Activated T-helper 1 cell treated with anti-CD3 and anti-CD28 coated beads, Interleukin-12 subunit alpha, Interleukin-12 subunit beta, Interleukin-2, Interleukin-4 antibody, amounts not matched to agents 30 ng/mL and 10 ng/mL and 1 ng/mL, durations not matched to agents 14 hours and 24 hours and 36 hours (primary cell): ENCODE measurements around the gene CYFIP1. TPM values are rescaled to one million over a fixed set of nuclear protein-coding genes. Genes with fewer than 3 reads are reported as not detected.

ENCODE experiments used
- DNase-seq: peaks from one replicate; pipeline ENCODE4 v3.0.0; 2021; ENCODE audit warnings: low spot score
- H3K27ac Mint-ChIP-seq: one replicate; pipeline ENCODE4 v1.8.0; 2021; ENCODE audit warnings: mild to moderate bottlenecking, mixed read lengths
- H3K27me3 Mint-ChIP-seq: one replicate; pipeline ENCODE4 v1.8.0; 2022; ENCODE audit warnings: mild to moderate bottlenecking, moderate library complexity, mixed read lengths; ENCODE audit not compliant: insufficient read depth
- H3K36me3 Mint-ChIP-seq: one replicate; pipeline ENCODE4 v1.8.0; 2021; ENCODE audit warnings: low read depth, mixed read lengths
- H3K4me1 Mint-ChIP-seq: one replicate; pipeline ENCODE4 v1.8.0; 2021; ENCODE audit warnings: low read depth, mixed read lengths
- H3K4me3 Mint-ChIP-seq: one replicate; pipeline ENCODE4 v1.8.0; 2021; ENCODE audit warnings: mild to moderate bottlenecking, moderate library complexity, mixed read lengths
- H3K9me3 Mint-ChIP-seq: one replicate; pipeline ENCODE4 v1.8.0; 2021; ENCODE audit warnings: mixed read lengths
- intact Hi-C: fragments of 100-400 bp; cut with micrococcal nuclease; formaldehyde crosslinking; loops from one replicate; pipeline ENCODE4 v1.15.1; 2024
- total RNA-seq: library from RNA; stranded (reverse); gene quantifications from 2 replicates; pipeline ENCODE4 v1.2.3, GENCODE V29; 2022

CYFIP1 gene
- total RNA-seq, 1 donor from 2014 or later = 57.5 TPM

- intact Hi-C loops = no loop called here
- no peaks in the 10 kb centered on the region for H3K27me3 Mint-ChIP-seq
- peaks cover 30% of the 10 kb centered on the region for H3K36me3 Mint-ChIP-seq
- H3K27ac Mint-ChIP-seq = no peak overlapping the region
- DNase-seq = no peak
- peaks cover 32% of the 10 kb centered on the region for H3K4me1 Mint-ChIP-seq
- no peak overlapping the region for H3K4me3 Mint-ChIP-seq
- H3K9me3 Mint-ChIP-seq = no peaks in the 10 kb centered on the region
Measured at GRCh38 chr15:22844421-22845288, 135.5 kb downstream of the CYFIP1 start.

GRCh38 chr15:22839046-22839695 is 141.0 kb downstream of the CYFIP1 start:
- H3K27me3 Mint-ChIP-seq = peaks cover 5% of the 10 kb centered on the region
- no peak for DNase-seq
- peaks cover 13% of the 10 kb centered on the region for H3K36me3 Mint-ChIP-seq
- H3K9me3 Mint-ChIP-seq = no peaks in the 10 kb centered on the region
- H3K27ac Mint-ChIP-seq = peak overlapping the region; percentile 97
- intact Hi-C loops = loop anchor here (2.0 to 5.0 kb wide), 4 partner anchors 30 to 198 kb away; partner anchors contain the start of genes NIPA1 and TUBGCP5
- H3K4me3 Mint-ChIP-seq = peak overlapping the region; percentile 97
- peaks cover 32% of the 10 kb centered on the region for H3K4me1 Mint-ChIP-seq

GRCh38 chr15:22838292-22839042 is 141.7 kb downstream of the CYFIP1 start, which contains the start of gene NIPA2:
Gene NIPA2, plus strand, starts transcription at chr15:22838666. Its CDS starts 13,066 bp downstream, at chr15:22851732.
- peaks cover 13% of the 10 kb centered on the region for H3K36me3 Mint-ChIP-seq
- intact Hi-C loops = loop anchor here (2.0 to 5.0 kb wide), 4 partner anchors 30 to 199 kb away; partner anchors contain the start of genes NIPA1 and TUBGCP5
- H3K27me3 Mint-ChIP-seq = peaks cover 5% of the 10 kb centered on the region
- H3K27ac Mint-ChIP-seq = peak within 1 kb of the TSS; percentile 97
- DNase-seq = peak; percentile 99
- H3K4me1 Mint-ChIP-seq = peaks cover 32% of the 10 kb centered on the region
- no peaks in the 10 kb centered on the region for H3K9me3 Mint-ChIP-seq
- H3K4me3 Mint-ChIP-seq = peak within 1 kb of the TSS; percentile 97

DNA sequence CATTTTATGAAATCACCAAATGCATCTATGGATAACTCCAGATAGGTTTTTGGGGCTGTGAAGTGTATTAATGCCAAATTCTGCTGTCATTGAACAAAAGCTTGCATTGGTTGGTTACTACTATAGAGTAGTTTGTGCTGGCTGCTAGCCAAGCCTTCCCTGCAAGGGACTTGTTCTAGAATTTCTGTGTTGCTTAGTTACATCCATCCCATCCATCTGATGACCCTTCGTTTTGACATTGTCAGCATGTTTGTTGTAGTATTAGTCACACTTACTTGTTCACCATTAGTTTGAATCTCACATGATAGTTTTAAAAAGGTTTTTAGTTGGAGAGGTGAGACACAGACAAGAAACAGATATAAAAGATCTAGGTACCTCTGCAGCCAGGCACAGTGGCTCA is 148.7 kb downstream of the CYFIP1 start:
- H3K27me3 Mint-ChIP-seq = peaks cover 5% of the 10 kb centered on the region
- intact Hi-C loops = no loop called here

GRCh38 chr15:22827125-22827524 is 153.0 kb downstream of the CYFIP1 start:
- DNase-seq = no peak
- Mint-ChIP-seq H3K36me3 (peaks cover 8% of the 10 kb centered on the region), H3K4me1 (no peaks in the 10 kb centered on the region), H3K9me3 (no peaks in the 10 kb centered on the region), H3K27ac (no peak overlapping the region), H3K27me3 (no peaks in the 10 kb centered on the region), H3K4me3 (no peak overlapping the region)
- intact Hi-C loops = no loop called here

More for the DNA sequence above, 148.7 kb downstream of the CYFIP1 start:
- Mint-ChIP-seq H3K4me3 (no peak overlapping the region), H3K36me3 (no peaks in the 10 kb centered on the region), H3K9me3 (no peaks in the 10 kb centered on the region), H3K4me1 (no peaks in the 10 kb centered on the region), H3K27ac (no peak overlapping the region)
- DNase-seq = no peak

GRCh38 chr15:22823495-22824128 is 156.6 kb downstream of the CYFIP1 start:
- Mint-ChIP-seq H3K4me3 (no peak overlapping the region), H3K36me3 (peaks cover 18% of the 10 kb centered on the region), H3K9me3 (no peaks in the 10 kb centered on the region), H3K27me3 (no peaks in the 10 kb centered on the region), H3K4me1 (no peaks in the 10 kb centered on the region), H3K27ac (no peak overlapping the region)
- no peak for DNase-seq
- intact Hi-C loops = no loop called here

DNA sequence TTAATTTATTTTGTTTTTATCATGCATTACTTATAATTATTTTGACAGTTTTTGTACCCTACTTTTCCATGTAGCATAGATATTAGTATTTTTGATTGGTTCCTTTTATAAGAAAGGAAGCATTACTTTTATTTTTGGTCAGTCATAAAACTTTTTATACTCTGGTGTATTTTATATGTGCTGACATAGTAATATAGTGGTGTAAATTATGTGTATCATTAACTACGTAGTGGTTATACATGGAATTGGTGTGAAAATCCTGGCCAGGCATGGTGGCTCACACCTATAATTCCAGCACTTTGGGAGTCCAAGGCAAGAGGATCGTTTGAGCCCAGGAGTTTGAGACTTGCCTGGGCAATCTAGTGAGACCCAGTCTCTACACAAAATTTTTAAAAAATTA is 160.5 kb downstream of the CYFIP1 start:
- H3K27me3 Mint-ChIP-seq = no peaks in the 10 kb centered on the region
- no peaks in the 10 kb centered on the region for H3K4me1 Mint-ChIP-seq
- H3K4me3 Mint-ChIP-seq = no peak overlapping the region
- no peak overlapping the region for H3K27ac Mint-ChIP-seq
- intact Hi-C loops = no loop called here
- DNase-seq = no peak
- no peaks in the 10 kb centered on the region for H3K9me3 Mint-ChIP-seq
- peaks cover 26% of the 10 kb centered on the region for H3K36me3 Mint-ChIP-seq

Other genes starting within 250 kb of the CYFIP1 start
- 19.8 and 21.9 TPM in 2 replicates for gene NIPA1, start 193.7 kb downstream of the CYFIP1 start, total RNA-seq
- 71.2 and 76.2 TPM in 2 replicates for gene NIPA2, start 141.7 kb downstream of the CYFIP1 start, total RNA-seq
- 22.3 and 25.9 TPM in 2 replicates for gene TUBGCP5, start 59.2 kb upstream of the CYFIP1 start, total RNA-seq
- not detected in 2 replicates for gene GOLGA6L1, start 156.5 kb upstream of the CYFIP1 start, total RNA-seq